WI38 (cell line): Measurements from ENCODE around the gene EMP2.

Source experiments
- H3K4me3 ChIP-seq: 2 replicates; pipeline ENCODE4 v1.5.1; 2011; ENCODE audit warnings: low read depth, mild to moderate bottlenecking, control low read depth, low read length
- CTCF ChIP-seq: IDR thresholded peaks from 2 replicates; pipeline ENCODE4 v1.5.1; 2012; ENCODE audit warnings: low read depth, mild to moderate bottlenecking, control low read depth, low read length

Gene EMP2

GRCh38 chr16:10519929-10520868 lies 60.2 kb downstream of the EMP2 start:
- H3K4me3 ChIP-seq: no peak overlapping the region
- TF ChIP-seq CTCF: no peak

- H3K4me3 ChIP-seq: no peak overlapping the region
- no peak for TF ChIP-seq CTCF
Observed at GRCh38 chr16:10519297-10519696, 61.1 kb downstream of the EMP2 start.

GRCh38 chr16:10518479-10519041 lies 61.8 kb downstream of the EMP2 start:
- no peak for TF ChIP-seq CTCF

GRCh38 chr16:10517868-10518267 lies 62.5 kb downstream of the EMP2 start:
- H3K4me3 ChIP-seq: no peak overlapping the region

More at GRCh38 chr16:10518479-10519041, 61.8 kb downstream of the EMP2 start:
- H3K4me3 ChIP-seq: no peak overlapping the region

GRCh38 chr16:10514369-10515055 lies 65.9 kb downstream of the EMP2 start:
- peak; percentile 14; the same call in 1 of the 2 replicates for TF ChIP-seq CTCF
- no peak overlapping the region for H3K4me3 ChIP-seq

More at GRCh38 chr16:10517868-10518267, 62.5 kb downstream of the EMP2 start:
- TF ChIP-seq CTCF: no peak

- TF ChIP-seq CTCF: no peak
Observed at GRCh38 chr16:10511829-10512228, 68.6 kb downstream of the EMP2 start.

More at GRCh38 chr16:10511829-10512228, 68.6 kb downstream of the EMP2 start:
- no peak overlapping the region for H3K4me3 ChIP-seq
